ENCODE data around the gene BCAN. TPM values are rescaled to one million over a fixed set of nuclear protein-coding genes. Genes with fewer than 3 reads are reported as not detected.

The BCAN gene
- total RNA-seq, 2 donors from 2014 or later, result 0.26 TPM; not detected in 1

- no peak for DNase-seq
- H3K36me3 ChIP-seq (replicated peaks in 1 of 2; ENCODE audit: insufficient read depth in 1 of 2, low read depth in 2 of 2), result no peaks in the 10 kb centered on the region
- no peak for ATAC-seq
- no peak for TF ChIP-seq POLR2A (IDR thresholded peaks at IDR 0.05)
- TF ChIP-seq CTCF (IDR thresholded peaks at IDR 0.05), result no peak
- no peaks in the 10 kb centered on the region for H3K9me3 ChIP-seq
- WGBS, 2 donors, result 40 to 65% methylated on average over 2 to 4 of the region's 4 CpGs
- no peaks in the 10 kb centered on the region for H3K27me3 ChIP-seq
- intact Hi-C loops (cut with DNase I), result no loop called here
- no peaks in the 10 kb centered on the region for H3K4me1 ChIP-seq
- no peak overlapping the region for H3K4me3 ChIP-seq
- H3K27ac ChIP-seq, result no peak overlapping the region
These were observed 28.9 kb downstream of the BCAN start for GRCh38 chr1:156670791-156671190.

GRCh38 chr1:156671804-156672203, 29.9 kb downstream of the BCAN start:
- peaks cover 7% of the 10 kb centered on the region for H3K4me1 ChIP-seq
- peaks cover 2 to 4% of the 10 kb centered on the region in 2 donors for H3K27me3 ChIP-seq
- intact Hi-C loops (cut with DNase I), result no loop called here
- no peaks in the 10 kb centered on the region for H3K9me3 ChIP-seq
- no peak overlapping the region for H3K27ac ChIP-seq
- TF ChIP-seq POLR2A (IDR thresholded peaks at IDR 0.05), result no peak
- TF ChIP-seq CTCF (IDR thresholded peaks at IDR 0.05), result no peak
- no peak for DNase-seq
- WGBS, 2 donors, result 73 to 76% methylated on average over 2 of the region's 2 CpGs
- no peak for ATAC-seq
- H3K4me3 ChIP-seq, result no peak overlapping the region
- no peaks in the 10 kb centered on the region for H3K36me3 ChIP-seq (replicated peaks in 1 of 2; ENCODE audit: insufficient read depth in 1 of 2, low read depth in 2 of 2)

GRCh38 chr1:156673387-156674121, 31.6 kb downstream of the BCAN start:
- no peak overlapping the region for H3K4me3 ChIP-seq
- intact Hi-C loops (cut with DNase I), result no loop called here
- TF ChIP-seq CTCF (IDR thresholded peaks at IDR 0.05) (no peak), POLR2A (IDR thresholded peaks at IDR 0.05) (no peak)
- 51 to 68% methylated on average over 7 to 8 of the region's 8 CpGs for WGBS, 2 donors
- H3K27ac ChIP-seq, result no peak overlapping the region
- DNase-seq (no peak), ATAC-seq (no peak)
- H3K9me3 ChIP-seq, result no peaks in the 10 kb centered on the region
- H3K4me1 ChIP-seq, result peaks cover 15% of the 10 kb centered on the region
- peaks cover 5 to 17% of the 10 kb centered on the region in 2 donors for H3K27me3 ChIP-seq
- H3K36me3 ChIP-seq (replicated peaks in 1 of 2; ENCODE audit: insufficient read depth in 1 of 2, low read depth in 2 of 2), result no peaks in the 10 kb centered on the region

GRCh38 chr1:156675210-156676113, 33.5 kb downstream of the BCAN start:
- H3K27ac ChIP-seq, result no peak overlapping the region
- H3K9me3 ChIP-seq, result no peaks in the 10 kb centered on the region
- TF ChIP-seq CTCF (IDR thresholded peaks at IDR 0.05) (no peak), POLR2A (IDR thresholded peaks at IDR 0.05) (no peak)
- no peaks in the 10 kb centered on the region for H3K36me3 ChIP-seq (replicated peaks in 1 of 2; ENCODE audit: insufficient read depth in 1 of 2, low read depth in 2 of 2)
- H3K4me3 ChIP-seq, result no peak overlapping the region
- no peak for DNase-seq
- intact Hi-C loops (cut with DNase I), result no loop called here
- no peak for ATAC-seq
- 47 to 53% methylated on average over 15 to 18 of the region's 18 CpGs for WGBS, 2 donors
- peaks cover 15% of the 10 kb centered on the region for H3K4me1 ChIP-seq
- peaks cover 5 to 22% of the 10 kb centered on the region in 2 donors for H3K27me3 ChIP-seq
